Amniotic stem cell (primary cell): Measurements from ENCODE around the gene MAP6.

ENCODE experiments used
- DNase-seq: peaks from one replicate; lab custom pipeline; 2025; lab: John Stamatoyannopoulos, UW

The MAP6 gene

GRCh38 chr11:75566763-75567279 lies 102.0 kb downstream of the MAP6 start:
- no peak for DNase-seq

- no peak for DNase-seq
Observed at GRCh38 chr11:75565916-75566762, 102.7 kb downstream of the MAP6 start.

DNA sequence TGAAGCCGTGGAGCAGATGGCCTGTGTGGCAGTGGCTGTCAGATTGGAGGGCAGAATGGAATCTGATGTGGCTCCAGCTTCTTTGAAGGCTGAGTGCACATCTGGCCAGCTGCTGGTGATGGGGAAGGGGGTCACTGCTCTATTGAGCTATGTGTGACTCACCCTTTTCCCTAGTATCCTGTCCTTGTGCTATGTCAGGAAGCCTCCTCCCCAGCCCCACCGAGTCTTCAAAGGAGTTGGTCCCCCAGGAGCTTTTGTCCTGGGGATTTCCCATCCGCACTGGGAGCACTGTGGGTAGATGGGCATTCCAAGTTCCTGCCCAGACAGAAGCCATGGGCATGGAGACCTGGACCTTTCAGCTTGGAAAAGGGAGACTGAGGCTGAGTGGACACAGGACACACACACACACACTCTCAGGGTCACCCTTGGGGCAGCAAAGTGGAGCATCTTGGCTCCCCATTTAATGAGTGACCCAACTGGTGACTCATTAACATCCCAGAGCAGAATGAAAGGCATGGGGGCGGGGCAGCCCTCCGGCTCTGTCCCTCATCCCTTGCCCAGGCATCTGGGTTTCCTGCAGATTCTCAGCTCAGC lies 103.5 kb downstream of the MAP6 start:
- peak; percentile 37 for DNase-seq

DNA sequence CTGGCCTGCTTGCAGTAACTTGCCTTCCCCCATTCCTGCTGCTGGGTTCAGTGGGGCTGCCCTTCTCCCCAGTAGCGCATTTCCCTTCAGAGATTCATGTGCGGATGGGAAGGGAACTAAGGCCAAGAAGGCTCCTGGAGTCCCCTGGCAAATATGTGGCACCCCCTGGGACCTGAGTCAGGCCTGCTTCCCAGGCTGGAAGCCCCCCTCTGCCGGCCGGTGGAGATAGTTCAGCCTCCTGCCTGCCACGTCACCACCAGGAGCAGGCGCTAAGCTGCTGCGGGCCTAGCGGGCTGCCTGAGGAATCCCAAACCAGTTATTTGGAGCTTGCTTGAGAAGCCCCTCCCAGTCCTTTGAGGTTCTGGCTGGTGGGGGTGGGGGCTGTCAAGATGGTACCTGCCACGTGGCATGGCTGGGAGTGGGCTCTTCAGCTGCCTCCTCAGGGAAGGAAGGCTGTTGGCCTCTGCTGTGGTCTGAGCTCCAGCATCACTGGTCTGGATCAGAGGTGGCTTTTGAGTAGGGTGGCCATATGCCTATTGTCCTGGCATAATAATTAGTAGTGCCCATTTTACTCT lies 104.8 kb downstream of the MAP6 start:
- DNase-seq = peak; percentile 88

DNA sequence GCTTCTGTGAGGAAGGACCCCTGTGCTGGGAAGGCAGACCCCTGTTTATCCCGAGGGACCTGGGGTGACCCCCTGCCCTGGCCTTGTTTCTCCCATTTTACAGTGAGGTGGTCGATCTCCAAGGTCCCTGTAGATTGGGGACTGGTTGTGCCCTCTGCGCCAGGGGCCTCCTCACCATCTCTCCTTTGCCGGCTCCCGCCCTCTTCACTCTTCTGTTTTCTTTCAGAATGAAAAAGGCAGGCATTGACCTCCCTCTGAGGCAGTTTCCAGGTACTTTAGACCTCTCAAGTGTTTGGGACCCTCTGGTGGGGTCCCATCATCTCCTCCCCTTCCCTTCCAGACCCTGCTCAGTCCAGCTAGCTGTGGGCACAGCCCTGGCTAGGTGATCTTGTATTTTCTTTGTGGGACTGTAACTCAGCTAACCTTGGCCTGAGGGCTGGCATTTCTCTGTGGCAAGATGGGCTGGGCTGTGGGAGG lies 105.3 kb downstream of the MAP6 start:
- no peak for DNase-seq

DNA sequence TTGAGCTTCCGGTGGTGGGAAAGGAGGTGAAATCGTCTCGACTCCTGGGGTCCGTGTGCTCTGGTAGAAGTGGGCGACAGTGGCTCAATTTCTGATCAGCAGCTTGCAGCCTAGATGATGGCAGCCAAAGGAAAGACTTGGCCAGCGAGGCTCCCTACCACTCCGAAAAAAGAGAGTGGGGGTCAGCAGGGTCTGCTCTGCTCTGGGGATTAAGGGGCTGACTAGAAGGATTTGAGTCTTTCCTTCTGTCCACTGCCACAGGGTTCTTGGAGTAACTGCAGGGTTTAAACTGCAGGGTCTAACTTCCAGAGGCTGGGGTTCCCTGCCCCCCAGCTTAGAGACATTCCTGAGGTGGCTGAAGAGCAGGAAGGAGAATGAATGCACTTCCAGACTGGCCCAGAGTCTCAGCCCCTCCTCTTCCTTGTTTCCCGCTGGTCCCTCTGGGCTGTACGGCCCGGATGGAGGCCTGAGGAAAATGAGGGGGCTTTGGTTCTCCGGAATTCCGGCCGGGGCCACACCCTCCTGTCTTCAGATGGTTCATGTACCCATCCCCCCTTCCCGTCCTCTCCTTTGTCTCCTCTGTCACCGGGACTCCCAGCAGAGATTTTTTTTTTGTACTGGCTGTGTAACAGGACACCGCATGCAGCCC lies 105.9 kb downstream of the MAP6 start:
- DNase-seq = no peak

- peak; percentile 67 for DNase-seq
Observed at GRCh38 chr11:75562048-75562835, 106.6 kb downstream of the MAP6 start, which contains the start of gene SERPINH1. Gene SERPINH1 (plus strand): TSS chr11:75562253. CDS start chr11:75566350, 4,097 bp downstream.

- no peak for DNase-seq
Observed at GRCh38 chr11:75561426-75562047, 107.3 kb downstream of the MAP6 start.

- no peak for DNase-seq
Observed at GRCh38 chr11:75560644-75561043, 108.2 kb downstream of the MAP6 start.

GRCh38 chr11:75558939-75559843 lies 109.6 kb downstream of the MAP6 start:
- DNase-seq = no peak

DNA sequence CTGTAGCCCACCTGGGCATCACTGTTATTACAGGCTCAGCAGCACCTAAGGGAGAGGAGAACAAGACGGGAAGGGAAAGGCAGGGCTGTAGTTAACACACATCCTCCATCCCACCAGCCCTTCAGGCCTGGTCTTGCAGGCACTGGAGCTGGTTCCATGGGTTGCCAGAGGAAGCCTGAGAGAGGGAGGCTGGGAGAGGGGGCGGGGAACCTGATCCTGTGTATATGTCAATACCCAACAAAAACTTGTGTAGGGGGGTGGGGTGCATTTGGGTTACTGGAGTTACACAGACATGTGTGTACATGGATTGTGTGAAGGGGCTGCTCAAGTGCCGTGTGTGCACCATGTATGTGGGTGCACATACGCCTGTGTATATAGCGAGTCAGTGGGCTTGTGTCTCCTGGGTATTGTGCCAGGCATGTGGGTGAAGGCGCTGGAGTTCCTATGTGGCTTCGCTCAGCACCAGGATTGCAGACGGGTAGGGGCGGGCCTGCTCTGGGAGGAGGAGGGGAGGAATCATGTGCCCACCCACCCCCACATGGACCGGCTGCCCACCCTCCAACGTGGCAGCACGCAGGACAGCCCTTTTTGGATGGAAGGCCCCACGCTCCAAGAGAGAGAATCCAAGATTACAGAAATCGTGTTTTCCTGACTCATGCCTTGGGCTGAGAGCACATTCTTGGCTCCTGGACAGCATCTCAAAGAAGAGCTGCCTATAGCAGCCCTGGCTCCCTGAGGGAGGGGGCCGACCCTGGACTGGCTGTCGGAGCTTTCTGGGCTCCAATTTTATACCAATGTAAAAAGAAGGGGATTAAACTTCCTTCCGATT lies 111.0 kb downstream of the MAP6 start:
- DNase-seq = peak; percentile 86

GRCh38 chr11:75556275-75556674 lies 112.6 kb downstream of the MAP6 start:
- no peak for DNase-seq

GRCh38 chr11:75555079-75555811 lies 113.6 kb downstream of the MAP6 start:
- no peak for DNase-seq

DNA sequence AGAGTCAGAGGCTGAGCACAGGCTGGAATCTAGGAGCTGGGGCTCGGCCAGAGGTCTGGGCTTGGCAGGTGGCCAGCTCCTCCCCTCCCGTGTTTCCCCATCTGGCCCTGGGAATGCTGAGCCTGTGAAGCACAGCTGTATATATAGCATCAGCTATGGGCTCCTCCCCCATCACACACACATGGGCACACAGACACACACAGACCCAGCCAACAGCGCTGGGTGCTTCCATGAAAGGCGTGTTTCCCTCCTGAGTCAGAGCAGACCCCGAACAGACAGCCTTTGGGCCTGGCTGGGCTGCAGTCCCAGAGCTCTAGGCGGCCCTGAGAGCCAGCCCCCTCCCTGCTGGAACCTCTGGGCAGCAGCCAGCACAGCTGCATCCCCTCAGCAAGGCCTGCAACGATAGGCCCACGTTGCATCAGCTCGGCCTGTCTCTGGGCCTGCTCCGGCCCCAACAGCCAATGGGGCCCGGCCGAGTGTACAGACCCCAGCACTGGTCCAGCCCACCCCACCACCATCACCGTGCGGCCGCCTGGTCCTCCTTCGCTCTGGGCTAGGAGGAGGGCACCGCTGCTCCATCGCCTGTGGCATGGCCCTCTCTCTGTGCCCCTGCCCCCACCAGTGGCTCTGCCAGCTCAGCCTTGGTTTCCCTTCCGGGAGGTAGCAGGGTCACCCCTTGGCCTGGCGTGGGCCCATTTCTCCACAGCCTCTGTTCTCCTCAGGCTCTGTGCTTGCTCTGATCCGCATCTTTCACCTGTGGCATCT lies 114.4 kb downstream of the MAP6 start:
- peak; percentile 91 for DNase-seq

- DNase-seq = no peak
Observed at GRCh38 chr11:75553889-75554257, 115.0 kb downstream of the MAP6 start.

- no peak for DNase-seq
Observed at GRCh38 chr11:75553182-75553581, 115.7 kb downstream of the MAP6 start.

DNA sequence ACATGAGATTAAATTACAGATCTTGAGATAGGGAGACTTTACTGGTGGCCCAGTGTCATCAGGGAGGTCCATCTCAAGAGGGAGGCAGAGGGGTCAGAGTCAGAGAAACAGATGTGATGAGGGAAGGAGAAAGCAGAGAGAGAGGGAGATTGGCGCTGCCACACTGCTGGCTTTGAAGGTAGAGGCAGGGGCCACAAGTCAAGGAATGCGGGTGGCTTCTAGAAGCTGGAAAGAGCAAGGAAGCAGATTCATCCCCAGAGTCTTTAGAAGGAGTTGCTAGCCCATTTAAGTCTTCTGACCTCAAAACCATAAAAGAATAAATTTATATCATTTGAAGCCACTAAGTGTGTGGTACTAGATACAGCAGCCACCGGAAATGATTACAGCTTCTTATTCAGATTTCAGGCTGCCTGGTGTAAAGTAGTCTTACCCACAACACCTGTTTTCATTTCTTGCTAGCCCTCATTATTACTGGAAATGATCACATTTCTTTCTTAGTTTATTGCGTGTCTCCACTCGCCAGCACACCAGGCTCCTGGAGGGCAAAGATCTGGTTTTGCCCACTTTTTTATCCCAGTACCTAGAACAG lies 119.4 kb downstream of the MAP6 start:
- DNase-seq = no peak
